HepG2 (cell line): Measurements from ENCODE around the gene WIPF3.

ENCODE experiments used
- CTCF ChIP-seq: sonication (generic); formaldehyde crosslinking; IDR thresholded peaks from 2 replicates; pipeline ENCODE4 v1.5.0; 2020; ENCODE audit warnings: mild to moderate bottlenecking, missing genetic modification reagents, moderate library complexity
- EZH2 ChIP-seq: conservative IDR thresholded peaks from 2 replicates; pipeline ENCODE4 v1.6.1; 2012; ENCODE audit warnings: mild to moderate bottlenecking, low read depth, low read length, moderate library complexity
- NR3C1 ChIP-seq: sonication (generic); formaldehyde crosslinking; IDR thresholded peaks from 2 replicates; pipeline ENCODE4 v1.4.0; 2020; ENCODE audit warnings: missing genetic modification reagents
- TERF1 ChIP-seq: sonication (generic); formaldehyde crosslinking; IDR thresholded peaks from 2 replicates; pipeline ENCODE4 v1.8.0; 2022; ENCODE audit warnings: mild to moderate bottlenecking, missing genetic modification reagents, moderate library complexity
- ZNF543 ChIP-seq: sonication (generic); formaldehyde crosslinking; IDR thresholded peaks from 2 replicates; pipeline ENCODE4 v1.4.0; 2020; ENCODE audit warnings: mild to moderate bottlenecking, missing genetic modification reagents

DNA sequence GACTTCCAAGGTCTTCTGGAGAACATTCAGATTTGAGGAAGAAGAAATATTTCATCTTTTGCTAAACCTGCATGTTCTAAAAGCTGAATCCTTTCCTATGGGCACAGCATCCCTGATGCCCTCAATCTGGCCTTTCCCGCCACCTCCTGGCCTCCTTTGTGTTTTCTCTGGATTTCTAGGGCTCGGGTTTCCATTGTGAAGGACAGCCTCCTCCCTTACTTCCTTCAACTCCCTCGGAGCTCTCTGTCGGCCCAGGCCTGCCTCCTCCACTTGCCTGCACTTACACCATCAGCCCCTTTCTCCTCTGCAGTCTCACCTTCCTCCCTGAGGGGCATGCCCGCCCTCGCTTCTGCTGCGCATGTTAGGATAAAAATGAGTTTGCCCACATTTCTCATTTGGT lies 75.4 kb downstream of the WIPF3 start:
- TF ChIP-seq TERF1, result no peak
- TF ChIP-seq EZH2, result no peak
- TF ChIP-seq CTCF (CRISPR knock-in tag), result no peak
- TF ChIP-seq NR3C1 (CRISPR knock-in tag), result no peak
- TF ChIP-seq ZNF543 (CRISPR knock-in tag), result no peak
